ENCODE data around the gene SHLD1.

GRCh38 chr20:5885866-5886265, 135.7 kb downstream of the SHLD1 start:
- TF ChIP-seq CTCF (IDR thresholded peaks at IDR 0.05) (no peak), POLR2AphosphoS5 (IDR thresholded peaks at IDR 0.05) (no peak)
